NCI-H1092 treated with DMSO at 0.1 percent for 48 hours (cell line): ENCODE results near the gene ABCG4.
"Not testable (repeated sequence)": the region's sequence is repeated elsewhere in the genome, so short reads cannot be mapped to it uniquely, and the experiment has no call there.

Experiments used
- DNase-seq: peaks from one replicate; lab custom pipeline; 2025; lab: John Stamatoyannopoulos, UW

The ABCG4 gene

GRCh38 chr11:119181677-119182412 lies 33.0 kb downstream of the ABCG4 start:
- peak; percentile 23 for DNase-seq

- not testable (repeated sequence) for DNase-seq
Observed at GRCh38 chr11:119184399-119184798, 35.5 kb downstream of the ABCG4 start.

GRCh38 chr11:119185981-119186634 lies 37.3 kb downstream of the ABCG4 start:
- peak; percentile 68 for DNase-seq

- DNase-seq, result no peak
Observed at GRCh38 chr11:119187123-119187892, 38.5 kb downstream of the ABCG4 start.

GRCh38 chr11:119188067-119188466 lies 39.2 kb downstream of the ABCG4 start:
- no peak for DNase-seq

- DNase-seq, result no peak
Observed at GRCh38 chr11:119188887-119189286, 40.0 kb downstream of the ABCG4 start.

GRCh38 chr11:119189393-119189792 lies 40.5 kb downstream of the ABCG4 start:
- DNase-seq, result no peak

- DNase-seq, result no peak
Observed at GRCh38 chr11:119190531-119190930, 41.7 kb downstream of the ABCG4 start.

- not testable (repeated sequence) for DNase-seq
Observed at GRCh38 chr11:119191265-119191664, 42.4 kb downstream of the ABCG4 start.

- DNase-seq, result no peak
Observed at GRCh38 chr11:119192111-119192510, 43.3 kb downstream of the ABCG4 start.

GRCh38 chr11:119193001-119193400 lies 44.1 kb downstream of the ABCG4 start:
- no peak for DNase-seq

- no peak for DNase-seq
Observed at GRCh38 chr11:119193626-119194025, 44.8 kb downstream of the ABCG4 start.

GRCh38 chr11:119194811-119195440 lies 46.1 kb downstream of the ABCG4 start:
- no peak for DNase-seq

GRCh38 chr11:119195680-119196079 lies 46.8 kb downstream of the ABCG4 start:
- DNase-seq, result peak; percentile 25

- peak; percentile 93 for DNase-seq
Observed at GRCh38 chr11:119196833-119197483, 48.1 kb downstream of the ABCG4 start.

- no peak for DNase-seq
Observed at GRCh38 chr11:119198925-119199324, 50.1 kb downstream of the ABCG4 start.

GRCh38 chr11:119201236-119201635 lies 52.4 kb downstream of the ABCG4 start:
- not testable (repeated sequence) for DNase-seq

GRCh38 chr11:119202554-119202953 lies 53.7 kb downstream of the ABCG4 start:
- no peak for DNase-seq

- DNase-seq, result no peak
Observed at GRCh38 chr11:119204066-119204465, 55.2 kb downstream of the ABCG4 start.

GRCh38 chr11:119205080-119205479 lies 56.2 kb downstream of the ABCG4 start:
- no peak for DNase-seq

- peak; percentile 90 for DNase-seq
Observed at GRCh38 chr11:119205574-119206510, 57.0 kb downstream of the ABCG4 start, which contains the start of gene CBL. TSS of gene CBL (plus strand) at chr11:119206339. CDS start at chr11:119206418, 79 bp downstream.
